H1 (cell line): ENCODE measurements around the gene SMAD6. TPM values are rescaled to one million over a fixed set of nuclear protein-coding genes. Genes with fewer than 3 reads are reported as not detected.

ENCODE experiments used
- BCL11A ChIP-seq, 2 experiments: IDR thresholded peaks; one replicate each; pipeline ENCODE4 v1.6.1; 2011; ENCODE audit warnings: low read depth in 2 of 2, low read length in 2 of 2, mild to moderate bottlenecking in 2 of 2
- CHD2 ChIP-seq: IDR thresholded peaks from 2 replicates; pipeline ENCODE4 v1.6.1; 2012; ENCODE audit warnings: low read length, improper control_type of control experiment
- KDM1A ChIP-seq: fragments of 200-600, 300-600 bp; sonication (generic); IDR thresholded peaks from 2 replicates; pipeline ENCODE4 v1.7.1; 2016; ENCODE audit warnings: mild to moderate bottlenecking, low read length, borderline replicate concordance
- POLR2AphosphoS5 ChIP-seq: IDR thresholded peaks from 2 replicates; pipeline ENCODE4 v1.6.1; 2011; ENCODE audit warnings: low read depth, low read length
- POU5F1 ChIP-seq: IDR thresholded peaks from 2 replicates; pipeline ENCODE4 v1.6.1; 2011; ENCODE audit warnings: low read depth, mild to moderate bottlenecking, low read length, moderate library complexity
- RBBP5 ChIP-seq: IDR thresholded peaks from 2 replicates; pipeline ENCODE4 v1.7.1; 2012; ENCODE audit warnings: low read depth, mild to moderate bottlenecking, inconsistent platforms, low read length, moderate library complexity, borderline replicate concordance
- RNF2 ChIP-seq: fragments of 200-900, 300-1000 bp; sonication (generic); IDR thresholded peaks from 2 replicates; pipeline ENCODE4 v1.7.1; 2016; ENCODE audit warnings: borderline replicate concordance, low read depth, mild to moderate bottlenecking, antibody characterized with exemption, low read length; ENCODE audit not compliant: poor library complexity, severe bottlenecking; ENCODE audit errors: missing control alignments
- SP4 ChIP-seq: IDR thresholded peaks from 2 replicates; pipeline ENCODE4 v1.6.1; 2012; ENCODE audit warnings: low read length, inconsistent platforms
- TAF7 ChIP-seq: optimal IDR thresholded peaks from 2 replicates; pipeline ENCODE3; 2011; ENCODE audit warnings: low read depth, mild to moderate bottlenecking, inconsistent platforms, low read length, moderate library complexity, borderline replicate concordance
- TCF12 ChIP-seq: IDR thresholded peaks from 2 replicates; pipeline ENCODE4 v1.6.1; 2011; ENCODE audit warnings: low read depth, mild to moderate bottlenecking, low read length
- polyA plus RNA-seq, 7 experiments: library from polyadenylated mRNA; depleted of rRNA in 3 of 7; stranded (reverse) in 5 of 7; unstranded in 2 of 7; fragments of >200 nt in 5 of 7; fragments of 200-250 nt in 2 of 7; gene quantifications; 1 replicate in 5 of 7; 2 replicates in 1 of 7; 4 replicates in 1 of 7; pipeline versions ENCODE4 v1.2.1 to v1.2.3, GENCODE V29; 2011 to 2013; ENCODE audit warnings: missing spikeins in 2 of 7, mixed read lengths in 2 of 7
- total RNA-seq: library from RNA; stranded (reverse); fragmentation: NEBNext Ultra II Directional; extraction: Animal tissue kit (Norgen Biotek cat#: 25700); gene quantifications from 2 replicates; pipeline ENCODE4 v1.2.1, GENCODE V29; 2021

Gene SMAD6
- total and polyA plus RNA-seq, 2 of the 8 experiments (the other 6 are each of a cell fraction or from before 2014, with no cell fraction given) = 1.8 to 7.0 TPM

DNA sequence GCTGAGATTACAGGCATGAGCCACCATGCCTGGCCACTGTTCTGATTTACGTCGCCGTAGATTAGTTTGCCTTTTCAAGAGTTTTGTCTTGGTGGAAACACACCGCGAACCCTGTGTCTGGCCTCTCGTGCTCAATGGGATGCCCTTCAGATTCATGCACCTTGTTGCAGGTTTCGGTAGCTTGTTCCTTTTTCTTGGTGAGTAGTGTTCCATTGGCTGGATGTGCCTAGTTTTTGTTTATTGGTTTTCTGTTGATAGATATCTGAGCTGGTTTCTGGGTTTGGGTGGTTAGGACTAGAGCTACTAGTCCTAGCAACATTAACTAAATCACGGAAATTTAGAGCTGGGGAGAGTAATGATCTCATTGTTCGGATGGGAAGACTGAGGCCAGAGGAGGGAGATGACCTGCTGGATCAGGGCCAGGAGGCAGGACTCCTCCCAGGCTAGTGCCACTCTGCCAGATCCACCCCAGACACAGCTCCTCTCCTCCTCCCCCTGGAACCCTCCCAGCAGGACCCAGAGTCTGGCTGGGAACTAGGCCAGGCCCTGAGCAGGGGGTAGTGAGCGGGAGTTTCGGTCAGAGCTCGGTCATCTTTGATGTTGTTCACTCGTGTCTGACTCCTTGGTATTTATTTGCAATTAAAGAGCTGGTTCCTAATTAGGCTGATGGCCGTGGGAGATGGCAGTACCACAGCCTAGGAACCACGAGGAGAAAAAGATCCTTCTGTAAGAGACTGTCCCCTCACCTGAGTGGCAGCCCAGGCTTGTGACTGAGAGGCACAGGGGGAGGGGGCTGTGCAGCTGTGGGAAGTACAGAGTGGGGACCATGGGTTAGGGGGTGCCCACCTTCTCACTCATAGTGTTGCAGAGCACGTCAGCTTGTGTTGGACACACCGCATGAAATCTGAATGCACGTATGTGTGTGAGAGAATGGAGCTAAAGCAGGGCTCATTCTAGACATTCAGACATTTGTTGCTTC lies 73.4 kb downstream of the SMAD6 start (continued):
- TF ChIP-seq RBBP5 (no peak), POLR2AphosphoS5 (no peak), TAF7 (no peak), SP4 (no peak), BCL11A (IDR thresholded peaks at IDR 0.05; ENCODE audit: low read depth in 2 of 2, low read length in 2 of 2) (no peak), TCF12 (no peak), POU5F1 (no peak), RNF2 (no peak), KDM1A (no peak), CHD2 (no peak)
